GM12878 (cell line): ENCODE data around the gene KLHL10. TPM values are rescaled to one million over a fixed set of nuclear protein-coding genes. Genes with fewer than 3 reads are reported as not detected.

Experiments used
- ATAC-seq: fragments of 200-7000 bp; cut with Tn5 transposase; 3 replicates; pipeline ENCODE4 v1.9.1; 2020; ENCODE audit warnings: mild to moderate bottlenecking, moderate library complexity
- BruUV-seq: library from RNA; stranded (reverse); fragments of 400-500 nt; replicated peaks from 2 replicates; lab custom pipeline; 2021; lab: Mats Ljungman, UMichigan
- CTCF ChIA-PET: fragments of 300-600 bp; sonication (Branson Sonifier 250); formaldehyde crosslinking; extraction: SDS; loops from one replicate; lab custom pipeline; 2021; ENCODE audit warnings: inconsistent platforms; lab: Yijun Ruan, JAX
- POLR2A ChIA-PET: fragments of 350-600 bp; formaldehyde crosslinking; extraction: SDS; loops from one replicate; lab custom pipeline; 2021; ENCODE audit warnings: inconsistent platforms; lab: Charles Lee
- RAD21 ChIA-PET: fragments of 300-600 bp; sonication (Branson Sonifier 250); formaldehyde crosslinking; loops from one replicate; lab custom pipeline; 2023; ENCODE audit warnings: antibody characterized with exemption; ENCODE audit not compliant: unreplicated experiment; lab: Charles Lee
- SMC1A ChIA-PET: fragments of 300-600 bp; sonication (Branson Sonifier 250); formaldehyde crosslinking; loops from one replicate; lab custom pipeline; 2023; ENCODE audit not compliant: unreplicated experiment, uncharacterized antibody; lab: Charles Lee
- DNase-seq: peaks from one replicate; pipeline ENCODE4 v3.0.0-alpha.2; 2011; ENCODE audit warnings: low read depth, low spot score
- FAIRE-seq: peaks from 3 replicates; lab custom pipeline; 2011; peaks lifted over from hg19 to GRCh38; lab: Jason Lieb, UNC
- H2AFZ ChIP-seq: 2 replicates; pipeline ENCODE4 v1.6.0; 2011; ENCODE audit warnings: low read depth, low read length, control low read depth; ENCODE audit not compliant: control insufficient read depth
- H3K27ac ChIP-seq: 2 replicates; pipeline ENCODE4 v1.5.1; 2011; ENCODE audit warnings: control low read depth; ENCODE audit not compliant: control insufficient read depth, insufficient read depth
- H3K27me3 ChIP-seq, 2 experiments: replicated peaks in 1 of 2; 2 replicates each; pipeline versions ENCODE4 v1.6.0 to v1.6.1; 2011; ENCODE audit warnings: low read length in 1 of 2; ENCODE audit not compliant: control insufficient read depth in 2 of 2, insufficient read depth in 2 of 2
- H3K36me3 ChIP-seq, 2 experiments: 2 replicates each; pipeline ENCODE4 v1.5.1; 2011; ENCODE audit warnings: low read length in 1 of 2; ENCODE audit not compliant: control insufficient read depth in 2 of 2, insufficient read depth in 2 of 2
- H3K4me1 ChIP-seq: 2 replicates; pipeline ENCODE4 v1.6.1; 2011; ENCODE audit warnings: mild to moderate bottlenecking, low read length, moderate library complexity, mixed read lengths; ENCODE audit not compliant: control insufficient read depth, insufficient read depth
- H3K4me2 ChIP-seq: 2 replicates; pipeline ENCODE4 v1.6.0; 2011; ENCODE audit warnings: control low read depth; ENCODE audit not compliant: control insufficient read depth, insufficient read depth
- H3K4me3 ChIP-seq: fragments of 200-600 bp; sonication (generic); 2 replicates; pipeline ENCODE4 v1.5.1; 2016
- H3K79me2 ChIP-seq: 2 replicates; pipeline ENCODE4 v1.6.0; 2011; ENCODE audit warnings: low read length; ENCODE audit not compliant: control insufficient read depth, insufficient read depth
- H3K9ac ChIP-seq: 2 replicates; pipeline ENCODE4 v1.8.0; 2011; ENCODE audit warnings: low read length, control low read depth, mixed read lengths; ENCODE audit not compliant: control insufficient read depth, insufficient read depth
- H3K9me3 ChIP-seq: replicated peaks from 3 replicates; pipeline ENCODE4 v1.5.1; 2011; ENCODE audit warnings: mild to moderate bottlenecking, low read length; ENCODE audit not compliant: control insufficient read depth, insufficient read depth
- H4K20me1 ChIP-seq: 2 replicates; pipeline ENCODE4 v1.6.0; 2011; ENCODE audit not compliant: control insufficient read depth, insufficient read depth
- HDGF ChIP-seq: fragments of 450-650 bp; IDR thresholded peaks from 2 replicates; pipeline ENCODE4 v1.6.1; 2016; ENCODE audit warnings: antibody characterized with exemption
- HSF1 ChIP-seq: fragments of 150-350 bp; IDR thresholded peaks from 2 replicates; pipeline ENCODE4 v1.6.1; 2014; ENCODE audit warnings: mild to moderate bottlenecking, low read depth, low read length
- KAT2A ChIP-seq: conservative IDR thresholded peaks from 2 replicates; pipeline ENCODE4 v1.6.1; 2011; ENCODE audit warnings: low read depth, low read length; ENCODE audit not compliant: control insufficient read depth
- RAD21 ChIP-seq: IDR thresholded peaks from 2 replicates; pipeline ENCODE4 v1.6.1; 2011; ENCODE audit warnings: mild to moderate bottlenecking, low read depth, low read length, moderate library complexity; ENCODE audit not compliant: insufficient read depth
- TCF3 ChIP-seq: IDR thresholded peaks from 2 replicates; pipeline ENCODE4 v1.6.1; 2012; ENCODE audit warnings: low read depth, mild to moderate bottlenecking, low read length, borderline replicate concordance; ENCODE audit not compliant: insufficient read depth
- USF1 ChIP-seq: IDR thresholded peaks from 2 replicates; pipeline ENCODE4 v1.6.1; 2011; ENCODE audit warnings: borderline replicate concordance, low read depth, mild to moderate bottlenecking, moderate library complexity, mixed read lengths, low read length; ENCODE audit not compliant: insufficient read depth; ENCODE audit errors: extremely low read length
- WGBS: methylation state at CpG from one replicate; pipeline ENCODE4 v1.1.6; 2016; ENCODE audit warnings: low lambda C conversion rate; ENCODE audit not compliant: insufficient replicate concordance, insufficient coverage; ENCODE audit errors: missing lambda C conversion rate; 5-methylcytosine and 5-hydroxymethylcytosine counted together
- in situ Hi-C: fragments of 300-500 bp; cut with MboI; formaldehyde crosslinking; loops from 9 replicates; pipeline ENCODE4 v1.14.3; 2018; ENCODE audit warnings: mixed read lengths
- intact Hi-C: fragments of 100-400 bp; cut with micrococcal nuclease; formaldehyde crosslinking; loops from one replicate; pipeline ENCODE4 v1.14.2; 2022; ENCODE audit not compliant: unreplicated experiment
- polyA plus RNA-seq, 11 experiments: library from polyadenylated mRNA; depleted of rRNA in 4 of 11; unstranded in 6 of 11; stranded (reverse) in 5 of 11; fragments of >200 nt; fragmentation: Nextera tagmentation in 4 of 11; fragmentation: Illumina TruSeq in 1 of 11; extraction: Ambion mirVana in 4 of 11; extraction: Trizol in 1 of 11; gene quantifications; 1 replicate in 1 of 11; 2 replicates in 10 of 11; pipeline versions ENCODE4 v1.2.1 to v1.2.3, GENCODE V29; 2011 to 2016; ENCODE audit warnings: inconsistent platforms in 2 of 11, missing spikeins in 2 of 11, low read depth in 1 of 11
- total RNA-seq, 4 experiments: library from RNA; depleted of rRNA in 3 of 4; stranded (reverse); fragments of >200 nt in 3 of 4; fragmentation: Illumina TruSeq in 1 of 4; extraction: Trizol in 1 of 4; gene quantifications; 2 replicates each; pipeline versions ENCODE4 v1.2.1 to v1.2.3, GENCODE V29; 2013 to 2021
- TF ChIP-seq, protein P1 (sequence below): IDR thresholded peaks from 2 replicates; pipeline ENCODE4 v1.6.1; 2012; ENCODE audit warnings: improper control_type of control experiment, low read depth, low read length; ENCODE audit not compliant: insufficient replicate concordance

The KLHL10 gene
- total and polyA plus RNA-seq, 10 of the 15 experiments (the other 5 are each of a cell fraction or from before 2014, with no cell fraction given) = 0.13 to 0.62 (median 0.20) TPM; not detected in 4

- ChIA-PET CTCF (no interaction called here), POLR2A (interaction anchor here (0.6 kb wide), 1 partner anchor 198 kb away, joined by 4 read pairs; no protein-coding TSS in a partner anchor), SMC1A (no interaction called here), RAD21 (no interaction called here)
- peaks cover 15% of the 10 kb centered on the region for H3K4me1 ChIP-seq
- 72% methylated on average over 23 of the region's 23 CpGs for WGBS
- ATAC-seq (no peak), DNase-seq (no peak), FAIRE-seq (no peak)
- H4K20me1 ChIP-seq = no peaks in the 10 kb centered on the region; the same call in 1 of the 2 replicates
- no peaks in the 10 kb centered on the region for H3K79me2 ChIP-seq
- no peaks in the 10 kb centered on the region for H3K9me3 ChIP-seq
- no peak overlapping the region for H2AFZ ChIP-seq
- no peak overlapping the region for H3K4me3 ChIP-seq
- TF ChIP-seq HDGF (no peak), TCF3 (peak; percentile 18; the same call in 1 of the 2 replicates)
- H3K9ac ChIP-seq = no peak overlapping the region
- H3K4me2 ChIP-seq = no peak overlapping the region
- intact Hi-C loops = no loop called here
- in situ Hi-C loops = no loop called here
- H3K27me3 ChIP-seq = peaks cover 0 to 7% of the 10 kb centered on the region in 2 experiments; a peak in 2 of 4 replicates
- no peak overlapping the region for H3K27ac ChIP-seq
- BruUV-seq = no TSS peak
- no peaks in the 10 kb centered on the region for H3K36me3 ChIP-seq
These were observed 20.8 kb upstream of the KLHL10 start for GRCh38 chr17:41816637-41817320.

DNA sequence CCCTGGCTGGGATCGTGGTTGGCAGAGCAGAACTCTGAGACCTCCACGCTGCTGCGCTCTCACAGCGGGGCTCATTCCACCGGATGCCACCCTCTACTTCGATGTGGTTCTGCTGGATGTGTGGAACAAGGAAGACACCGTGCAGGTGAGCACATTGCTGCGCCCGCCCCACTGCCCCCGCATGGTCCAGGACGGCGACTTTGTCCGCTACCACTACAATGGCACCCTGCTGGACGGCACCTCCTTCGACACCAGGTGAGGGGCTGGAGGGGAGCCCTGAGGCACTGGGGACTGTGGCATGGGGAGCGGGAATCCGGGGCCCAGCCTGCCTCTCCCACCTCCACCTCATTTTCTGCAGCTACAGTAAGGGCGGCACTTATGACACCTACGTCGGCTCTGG lies 19.6 kb upstream of the KLHL10 start:
- in situ Hi-C loops = no loop called here
- BruUV-seq = no TSS peak
- no peak for FAIRE-seq
- TF ChIP-seq RAD21 = no peak
- TF ChIP-seq, protein P1, sequence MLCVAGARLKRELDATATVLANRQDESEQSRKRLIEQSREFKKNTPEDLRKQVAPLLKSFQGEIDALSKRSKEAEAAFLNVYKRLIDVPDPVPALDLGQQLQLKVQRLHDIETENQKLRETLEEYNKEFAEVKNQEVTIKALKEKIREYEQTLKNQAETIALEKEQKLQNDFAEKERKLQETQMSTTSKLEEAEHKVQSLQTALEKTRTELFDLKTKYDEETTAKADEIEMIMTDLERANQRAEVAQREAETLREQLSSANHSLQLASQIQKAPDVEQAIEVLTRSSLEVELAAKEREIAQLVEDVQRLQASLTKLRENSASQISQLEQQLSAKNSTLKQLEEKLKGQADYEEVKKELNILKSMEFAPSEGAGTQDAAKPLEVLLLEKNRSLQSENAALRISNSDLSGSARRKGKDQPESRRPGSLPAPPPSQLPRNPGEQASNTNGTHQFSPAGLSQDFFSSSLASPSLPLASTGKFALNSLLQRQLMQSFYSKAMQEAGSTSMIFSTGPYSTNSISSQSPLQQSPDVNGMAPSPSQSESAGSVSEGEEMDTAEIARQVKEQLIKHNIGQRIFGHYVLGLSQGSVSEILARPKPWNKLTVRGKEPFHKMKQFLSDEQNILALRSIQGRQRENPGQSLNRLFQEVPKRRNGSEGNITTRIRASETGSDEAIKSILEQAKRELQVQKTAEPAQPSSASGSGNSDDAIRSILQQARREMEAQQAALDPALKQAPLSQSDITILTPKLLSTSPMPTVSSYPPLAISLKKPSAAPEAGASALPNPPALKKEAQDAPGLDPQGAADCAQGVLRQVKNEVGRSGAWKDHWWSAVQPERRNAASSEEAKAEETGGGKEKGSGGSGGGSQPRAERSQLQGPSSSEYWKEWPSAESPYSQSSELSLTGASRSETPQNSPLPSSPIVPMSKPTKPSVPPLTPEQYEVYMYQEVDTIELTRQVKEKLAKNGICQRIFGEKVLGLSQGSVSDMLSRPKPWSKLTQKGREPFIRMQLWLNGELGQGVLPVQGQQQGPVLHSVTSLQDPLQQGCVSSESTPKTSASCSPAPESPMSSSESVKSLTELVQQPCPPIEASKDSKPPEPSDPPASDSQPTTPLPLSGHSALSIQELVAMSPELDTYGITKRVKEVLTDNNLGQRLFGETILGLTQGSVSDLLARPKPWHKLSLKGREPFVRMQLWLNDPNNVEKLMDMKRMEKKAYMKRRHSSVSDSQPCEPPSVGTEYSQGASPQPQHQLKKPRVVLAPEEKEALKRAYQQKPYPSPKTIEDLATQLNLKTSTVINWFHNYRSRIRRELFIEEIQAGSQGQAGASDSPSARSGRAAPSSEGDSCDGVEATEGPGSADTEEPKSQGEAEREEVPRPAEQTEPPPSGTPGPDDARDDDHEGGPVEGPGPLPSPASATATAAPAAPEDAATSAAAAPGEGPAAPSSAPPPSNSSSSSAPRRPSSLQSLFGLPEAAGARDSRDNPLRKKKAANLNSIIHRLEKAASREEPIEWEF = no peak
- TF ChIP-seq KAT2A = no peak
- TF ChIP-seq USF1 = no peak
- no peak for TF ChIP-seq HSF1

More for the DNA sequence above, 19.6 kb upstream of the KLHL10 start:
- ChIA-PET RAD21 (no interaction called here), CTCF (no interaction called here), SMC1A (no interaction called here), POLR2A (interaction anchor here (0.6 kb wide), 1 partner anchor 77 kb away, joined by 6 read pairs; no protein-coding TSS in a partner anchor)
- H2AFZ ChIP-seq = no peak overlapping the region
- ATAC-seq (no peak), DNase-seq (no peak)
- no peaks in the 10 kb centered on the region for H3K79me2 ChIP-seq
- H3K9me3 ChIP-seq = no peaks in the 10 kb centered on the region
- intact Hi-C loops = no loop called here
- no peak overlapping the region for H3K27ac ChIP-seq
- no peak overlapping the region for H3K9ac ChIP-seq
- no peaks in the 10 kb centered on the region; the same call in 1 of the 2 replicates for H4K20me1 ChIP-seq
- 81% methylated on average over 19 of the region's 20 CpGs for whole genome bisulfite sequencing
- no peak overlapping the region for H3K4me3 ChIP-seq
- H3K4me2 ChIP-seq = no peak overlapping the region
- peaks cover 0 to 4% of the 10 kb centered on the region in 2 experiments; a peak in 1 of 4 replicates for H3K27me3 ChIP-seq
- no peaks in the 10 kb centered on the region for H3K36me3 ChIP-seq
- peaks cover 9% of the 10 kb centered on the region for H3K4me1 ChIP-seq
